KMS-11 (cell line): ENCODE measurements around the gene ALAD.
A peak's percentile ranks its signal among the peaks of the same experiment; 100 is the strongest.
"Not testable (repeated sequence)": the region's sequence is repeated elsewhere in the genome, so short reads cannot be mapped to it uniquely, and the experiment has no call there.

Experiments
- H2AFZ ChIP-seq: fragments of 200-600 bp; sonication (generic); 2 replicates; pipeline ENCODE4 v1.6.1; 2016; ENCODE audit warnings: antibody characterized with exemption, mixed run types, low read depth
- H3K27ac ChIP-seq: fragments of 200-600 bp; sonication (generic); 2 replicates; pipeline ENCODE4 v1.6.1; 2016; ENCODE audit warnings: mild to moderate bottlenecking, mixed run types
- H3K27me3 ChIP-seq: fragments of 200-600 bp; sonication (generic); 2 replicates; pipeline ENCODE4 v1.6.1; 2017; ENCODE audit warnings: mild to moderate bottlenecking, low read depth, mixed run types, moderate library complexity; ENCODE audit not compliant: insufficient read depth
- H3K36me3 ChIP-seq: fragments of 200-600 bp; sonication (generic); 2 replicates; pipeline ENCODE4 v1.6.1; 2017; ENCODE audit warnings: mild to moderate bottlenecking, mixed run types; ENCODE audit not compliant: insufficient read depth
- H3K4me1 ChIP-seq: fragments of 200-600 bp; sonication (generic); 2 replicates; pipeline ENCODE4 v1.6.1; 2016; ENCODE audit warnings: mild to moderate bottlenecking, low read depth, mixed run types; ENCODE audit not compliant: poor library complexity, severe bottlenecking
- H3K4me2 ChIP-seq: fragments of 200-600 bp; sonication (generic); 2 replicates; pipeline ENCODE4 v1.7.0; 2016; ENCODE audit warnings: mild to moderate bottlenecking, mixed run types
- H3K4me3 ChIP-seq: fragments of 200-600 bp; sonication (generic); IDR thresholded peaks from 2 replicates; pipeline ENCODE4 v1.6.1; 2017; ENCODE audit warnings: low read depth, low read length, mixed read lengths; ENCODE audit not compliant: insufficient read depth
- H3K79me2 ChIP-seq: fragments of 200-600 bp; sonication (generic); 2 replicates; pipeline ENCODE4 v1.6.1; 2016; ENCODE audit warnings: low read depth, mixed run types; ENCODE audit not compliant: insufficient read depth
- H3K9ac ChIP-seq: fragments of 200-600 bp; sonication (generic); 2 replicates; pipeline ENCODE4 v1.6.1; 2016; ENCODE audit warnings: mild to moderate bottlenecking, mixed run types
- H4K20me1 ChIP-seq: fragments of 200-600 bp; sonication (generic); 2 replicates; pipeline ENCODE4 v1.6.1; 2016; ENCODE audit warnings: mild to moderate bottlenecking, mixed run types; ENCODE audit not compliant: insufficient read depth
- CTCF ChIP-seq: fragments of 200-600 bp; sonication (generic); conservative IDR thresholded peaks from 2 replicates; pipeline ENCODE4 v1.6.1; 2017; ENCODE audit warnings: low read depth, mild to moderate bottlenecking, antibody characterized with exemption, low read length, moderate library complexity, mixed read lengths

The ALAD gene

GRCh38 chr9:113386571-113387393 is 14.3 kb downstream of the ALAD start:
- no peak for TF ChIP-seq CTCF

DNA sequence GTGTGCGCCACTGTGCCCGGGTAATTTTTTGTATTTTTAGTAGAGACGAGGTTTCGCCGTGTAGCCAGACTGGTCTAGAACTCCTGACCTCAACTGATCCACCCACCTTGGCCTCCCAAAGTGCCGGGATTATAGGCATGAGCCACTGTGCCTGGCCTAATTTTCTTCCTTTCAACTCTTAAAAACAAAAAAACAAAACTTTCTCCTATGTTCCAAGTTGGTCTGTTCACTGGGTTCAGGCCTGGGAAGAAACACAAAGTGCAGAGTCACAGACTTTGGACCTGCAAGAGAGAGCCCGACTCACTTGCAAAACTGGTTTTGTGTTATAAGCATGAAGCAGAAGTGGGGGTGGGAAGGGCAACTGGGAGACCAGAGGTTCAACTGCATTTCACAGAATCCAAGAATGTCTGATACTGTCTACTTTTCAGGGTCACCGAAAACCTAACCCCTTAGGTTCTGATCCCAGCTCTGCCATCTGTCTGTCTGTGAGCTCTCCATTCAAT is 19.1 kb downstream of the ALAD start:
- H3K4me3 ChIP-seq = no peak overlapping the region
- no peak overlapping the region for H2AFZ ChIP-seq
- no peaks in the 10 kb centered on the region for H3K36me3 ChIP-seq

More at GRCh38 chr9:113386571-113387393, 14.3 kb downstream of the ALAD start:
- Histone ChIP-seq H3K4me1 (peaks cover 1% of the 10 kb centered on the region), H4K20me1 (no peaks in the 10 kb centered on the region), H3K36me3 (no peaks in the 10 kb centered on the region), H3K9ac (no peak overlapping the region), H2AFZ (no peak overlapping the region), H3K4me3 (no peak overlapping the region), H3K27ac (no peak overlapping the region), H3K79me2 (no peaks in the 10 kb centered on the region), H3K27me3 (no peaks in the 10 kb centered on the region), H3K4me2 (no peak overlapping the region)

DNA sequence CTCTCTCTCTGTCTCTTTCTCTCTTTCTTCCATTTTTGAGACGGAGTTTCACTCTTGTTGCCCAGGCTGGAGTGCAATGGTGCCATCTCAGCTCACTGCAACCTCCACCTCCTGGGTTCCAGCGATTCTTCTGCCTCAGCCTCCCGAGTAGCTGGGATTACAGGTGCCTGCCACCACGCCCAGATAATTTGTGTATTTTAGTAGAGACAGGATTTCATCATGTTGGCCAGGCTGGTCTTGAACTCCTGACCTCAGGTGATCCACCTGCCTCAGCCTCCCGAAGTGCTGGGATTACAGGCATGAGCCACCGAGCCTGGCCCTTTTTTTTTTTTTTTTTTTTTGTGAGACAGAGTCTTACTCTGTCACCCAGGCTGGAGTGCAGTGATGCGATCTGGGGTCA is 19.6 kb downstream of the ALAD start:
- H3K9ac ChIP-seq, H4K20me1 ChIP-seq, H3K27ac ChIP-seq, H3K4me3 ChIP-seq, H3K79me2 ChIP-seq, H3K36me3 ChIP-seq, H3K27me3 ChIP-seq, H3K4me2 ChIP-seq: not testable (repeated sequence)
- peaks cover 27% of the 10 kb centered on the region for H3K4me1 ChIP-seq
- H2AFZ ChIP-seq = 0 out of 2 replicates have a peak overlapping the region, but pooled peaks have one; percentile 34

More for the DNA sequence above, 19.1 kb downstream of the ALAD start:
- no peak for TF ChIP-seq CTCF
- no peak overlapping the region for H3K27ac ChIP-seq
- no peaks in the 10 kb centered on the region for H4K20me1 ChIP-seq
- no peak overlapping the region for H3K9ac ChIP-seq
- no peaks in the 10 kb centered on the region for H3K27me3 ChIP-seq
- H3K4me1 ChIP-seq = peaks cover 27% of the 10 kb centered on the region
- H3K4me2 ChIP-seq = no peak overlapping the region
- H3K79me2 ChIP-seq = no peaks in the 10 kb centered on the region

- Histone ChIP-seq H3K27ac (peak overlapping the region; percentile 56), H4K20me1 (no peaks in the 10 kb centered on the region), H3K4me1 (peaks cover 27% of the 10 kb centered on the region), H2AFZ (peak overlapping the region; percentile 85), H3K4me2 (peak overlapping the region; percentile 72), H3K79me2 (no peaks in the 10 kb centered on the region), H3K4me3 (no peak overlapping the region), H3K9ac (no peak overlapping the region; the same call in 1 of the 2 replicates), H3K36me3 (no peaks in the 10 kb centered on the region), H3K27me3 (no peaks in the 10 kb centered on the region)
- TF ChIP-seq CTCF = no peak
Measured at GRCh38 chr9:113380869-113381378, 20.2 kb downstream of the ALAD start.

DNA sequence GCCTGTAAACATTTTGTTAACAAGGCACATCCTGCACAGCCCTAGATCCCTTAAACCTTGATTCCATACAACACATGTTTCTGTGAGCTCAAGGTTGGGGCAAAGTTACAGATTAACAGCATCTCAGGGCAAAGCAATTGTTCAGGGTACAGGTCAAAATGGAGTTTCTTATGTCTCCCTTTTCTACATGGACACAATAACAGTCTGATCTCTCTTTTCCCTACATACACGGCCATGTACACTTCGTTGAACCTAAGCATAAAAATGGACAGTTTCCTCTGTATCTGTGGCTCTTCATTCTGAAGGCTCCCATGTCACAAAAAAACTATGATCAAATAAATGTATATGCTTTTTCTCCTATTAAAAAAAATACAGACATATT is 21.3 kb downstream of the ALAD start:
- not testable (repeated sequence) for H3K36me3 ChIP-seq, H3K4me2 ChIP-seq, H3K4me3 ChIP-seq, H3K9ac ChIP-seq, H3K27me3 ChIP-seq, H3K27ac ChIP-seq, H2AFZ ChIP-seq, H3K79me2 ChIP-seq, H4K20me1 ChIP-seq
- H3K4me1 ChIP-seq = peaks cover 34% of the 10 kb centered on the region

GRCh38 chr9:113379094-113379828 is 21.8 kb downstream of the ALAD start:
- not testable (repeated sequence) for H2AFZ ChIP-seq, H3K4me2 ChIP-seq, H3K9ac ChIP-seq, H3K4me3 ChIP-seq, H3K36me3 ChIP-seq, H3K27ac ChIP-seq, H4K20me1 ChIP-seq, H3K27me3 ChIP-seq, H3K79me2 ChIP-seq
- H3K4me1 ChIP-seq = peaks cover 34% of the 10 kb centered on the region
